Fibroblast of skin of left quadriceps (primary cell): ENCODE results near the gene TMEM238.

Experiments
- DNase-seq, 2 experiments: peaks; one replicate each; pipeline ENCODE4 v3.0.0-alpha.2; 2013; ENCODE audit warnings: low read depth in 2 of 2

TMEM238 gene

GRCh38 chr19:55358493-55358892 lies 25.6 kb downstream of the TMEM238 start:
- no peak for DNase-seq

GRCh38 chr19:55355213-55355821 lies 28.8 kb downstream of the TMEM238 start:
- no peak for DNase-seq

DNA sequence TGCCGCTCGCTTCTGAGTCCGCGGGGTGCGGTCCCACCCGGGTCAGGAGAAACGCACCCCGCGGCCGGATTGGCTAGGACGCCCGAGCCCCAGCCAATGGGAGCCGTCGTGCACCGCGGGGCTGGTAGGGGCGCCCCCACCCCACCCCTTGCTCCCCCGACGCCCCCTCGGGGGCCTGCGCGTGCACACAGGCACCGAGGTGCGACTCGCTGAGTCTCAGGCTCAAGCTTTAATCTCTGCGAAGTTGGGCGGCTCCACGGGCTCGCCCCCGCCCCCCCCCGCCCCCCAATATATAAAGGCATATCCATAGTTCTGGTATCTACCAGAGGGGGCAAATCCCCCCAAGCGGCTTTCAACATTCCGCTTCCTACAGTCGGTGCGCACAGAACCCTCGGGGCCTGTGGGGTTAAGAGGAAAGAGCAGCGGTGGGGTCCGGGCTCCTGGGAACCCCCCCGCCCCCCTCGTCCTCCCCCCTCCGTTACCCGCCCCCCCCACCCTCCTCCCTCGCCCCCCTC lies 29.3 kb downstream of the TMEM238 start, which contains the start of gene COX6B2:
Gene COX6B2 (minus strand): TSS at position 22 of the 515 bp plus-strand sequence. CDS start 198 bp downstream, outside the sequence.
- no peak for DNase-seq

DNA sequence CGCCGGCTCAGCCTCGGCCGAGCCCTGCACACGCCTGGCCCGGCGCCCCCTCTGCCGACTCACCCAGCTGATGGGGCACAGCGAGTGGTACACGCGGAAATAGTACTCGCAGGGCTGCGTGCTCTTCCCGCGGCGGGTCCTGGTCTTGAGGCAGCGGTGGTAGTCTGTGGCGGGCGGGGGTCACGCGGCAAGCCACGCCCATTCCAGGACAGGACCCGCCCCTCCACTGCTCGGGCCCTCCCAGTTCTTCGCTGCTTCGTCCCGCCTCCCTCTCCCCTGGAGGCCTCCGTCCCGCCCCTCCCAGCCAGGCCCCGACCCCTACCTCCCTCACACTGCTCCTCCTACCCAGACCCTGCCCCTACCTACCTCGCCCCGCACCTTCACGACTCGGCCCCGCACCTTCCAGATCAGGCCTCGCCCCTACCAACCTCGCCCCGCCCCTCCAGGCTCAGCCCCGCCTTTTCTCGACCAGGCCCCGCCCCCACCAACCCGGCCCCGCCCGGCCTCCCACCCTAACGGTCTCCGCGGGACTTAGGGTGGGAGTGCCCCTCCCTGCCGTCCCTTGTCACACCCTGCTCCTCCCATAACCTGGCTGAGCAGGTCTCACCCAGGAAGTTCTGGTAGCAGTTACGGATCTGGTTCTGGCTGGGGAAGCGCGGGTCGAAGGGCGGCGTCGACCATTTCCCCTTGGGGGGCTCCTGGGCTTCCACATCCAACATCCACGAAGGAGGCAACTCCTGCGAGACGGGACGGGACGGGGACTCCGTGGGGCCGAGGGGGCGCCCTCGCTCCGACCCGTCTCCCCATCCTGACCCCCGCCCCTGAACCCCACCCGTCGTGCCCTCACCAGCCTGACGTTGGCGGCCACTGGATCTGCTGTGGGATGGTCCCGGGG lies 30.0 kb downstream of the TMEM238 start:
- no peak for DNase-seq

DNA sequence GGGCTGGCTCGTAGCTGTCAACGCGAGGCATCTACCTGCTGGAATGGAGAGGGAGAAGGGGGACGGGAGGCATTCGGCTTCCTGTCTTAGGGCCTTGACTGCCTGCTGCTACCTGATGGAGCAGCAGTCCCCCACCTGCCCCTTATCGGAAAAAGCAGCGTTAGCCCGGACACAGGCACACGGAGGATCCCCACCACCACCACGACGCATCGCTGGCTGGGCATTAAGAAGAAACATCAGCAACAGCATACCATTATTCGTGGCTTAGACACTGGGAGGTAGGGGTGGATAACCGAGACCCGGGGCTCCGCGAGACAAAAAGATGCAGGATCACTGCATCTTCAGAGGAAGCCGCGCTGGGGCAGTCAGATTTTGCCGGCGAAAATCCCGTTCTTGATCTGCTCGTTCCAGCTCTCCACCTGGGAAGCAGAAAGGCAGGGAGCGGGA lies 30.7 kb downstream of the TMEM238 start:
- DNase-seq, result no peak

- no peak for DNase-seq
Observed at GRCh38 chr19:55352549-55353145, 31.4 kb downstream of the TMEM238 start.

DNA sequence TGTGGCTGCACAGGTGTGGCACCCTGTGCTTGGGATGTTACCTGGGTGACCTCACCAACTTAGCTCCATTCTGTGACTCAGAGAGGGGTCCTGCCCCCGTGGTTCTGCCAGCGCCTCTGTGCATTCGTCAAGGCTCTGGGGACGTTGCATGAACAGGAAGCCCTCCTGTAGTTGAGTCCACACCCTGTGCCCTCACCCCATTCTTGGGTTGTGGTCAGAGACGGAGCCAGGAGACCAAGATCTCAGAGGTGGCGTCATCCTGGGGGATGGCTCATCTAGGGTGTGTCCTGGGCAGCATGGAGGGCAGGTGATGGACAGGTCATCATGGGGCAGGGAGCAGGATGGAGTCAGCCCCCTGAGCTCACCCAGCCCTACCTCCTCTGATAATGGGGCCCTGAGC lies 32.1 kb downstream of the TMEM238 start:
- DNase-seq, result no peak

DNA sequence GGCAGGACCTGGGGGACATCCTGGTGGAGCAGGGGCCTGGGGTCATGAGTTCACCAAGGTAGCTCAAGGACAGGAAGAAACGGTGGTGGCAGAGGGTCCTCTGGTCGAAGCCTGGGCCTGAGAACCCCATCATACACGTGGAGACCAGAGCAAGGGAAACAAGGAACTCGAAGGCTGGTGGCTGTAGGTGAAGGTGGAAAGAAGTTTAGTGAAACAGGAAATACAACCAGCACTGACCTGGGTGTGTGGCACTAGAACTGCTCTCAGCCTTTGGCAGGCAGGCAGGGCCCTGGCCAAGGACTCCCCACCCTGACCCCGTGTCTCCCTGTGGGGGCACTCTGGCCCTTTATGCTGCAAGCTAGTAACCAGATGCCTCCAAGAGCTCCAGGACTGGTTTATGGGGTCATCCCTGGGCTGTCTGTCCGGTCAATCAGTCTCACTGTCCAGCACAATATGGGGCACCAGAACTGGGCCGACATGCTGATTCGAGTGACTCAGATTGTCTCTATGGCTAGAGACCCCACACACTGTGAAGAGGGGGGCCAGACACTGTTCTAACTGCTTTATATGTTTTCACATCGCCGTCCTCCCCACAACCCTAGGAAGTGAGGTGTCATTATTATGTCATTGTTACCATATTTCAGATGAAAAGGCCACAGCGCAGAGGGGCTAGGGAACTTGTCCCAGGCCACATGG lies 33.3 kb downstream of the TMEM238 start:
- no peak for DNase-seq

GRCh38 chr19:55348317-55349034 lies 35.6 kb downstream of the TMEM238 start:
- no peak for DNase-seq

- DNase-seq, result no peak
Observed at GRCh38 chr19:55347442-55348009, 36.6 kb downstream of the TMEM238 start.

GRCh38 chr19:55346725-55347441 lies 37.2 kb downstream of the TMEM238 start:
- DNase-seq, result no peak

- DNase-seq, result no peak
Observed at GRCh38 chr19:55345818-55346724, 38.0 kb downstream of the TMEM238 start.

DNA sequence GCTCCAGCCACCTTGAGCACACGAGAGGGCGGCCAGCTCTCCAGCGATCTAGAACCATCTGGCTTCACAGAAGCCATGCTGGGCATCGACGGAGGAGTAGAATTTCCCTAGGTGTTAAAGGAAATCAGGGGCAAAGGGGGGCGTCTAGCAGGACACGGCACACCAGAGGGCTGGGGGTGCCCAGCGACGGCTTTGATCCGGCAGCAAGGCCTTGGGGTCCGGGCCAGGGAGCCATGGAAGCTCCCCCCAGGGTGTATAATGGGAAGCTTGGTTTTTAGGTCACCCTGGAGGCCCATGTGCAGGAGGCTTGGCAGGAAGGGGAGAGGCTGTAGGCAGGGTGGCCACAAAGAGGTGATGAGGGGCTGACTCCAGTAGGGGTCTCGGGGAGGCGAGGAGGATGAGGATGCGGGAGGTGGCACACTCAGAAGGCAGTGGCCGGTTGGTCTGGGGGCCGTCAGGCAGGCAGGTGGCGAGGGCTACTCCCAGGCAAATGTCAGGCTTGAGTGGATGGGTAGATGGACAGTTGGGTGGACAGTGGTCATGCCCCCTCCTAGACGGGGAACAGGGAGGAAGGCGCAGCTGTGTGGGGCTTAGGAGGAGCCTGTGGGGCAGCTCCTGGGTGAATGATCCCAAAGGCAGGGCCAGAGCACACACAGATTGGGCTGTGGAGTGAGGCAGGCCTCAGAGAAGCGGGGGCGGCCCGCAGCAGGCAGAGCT lies 38.8 kb downstream of the TMEM238 start:
- no peak for DNase-seq

GRCh38 chr19:55344444-55344843 lies 39.6 kb downstream of the TMEM238 start:
- no peak for DNase-seq

DNA sequence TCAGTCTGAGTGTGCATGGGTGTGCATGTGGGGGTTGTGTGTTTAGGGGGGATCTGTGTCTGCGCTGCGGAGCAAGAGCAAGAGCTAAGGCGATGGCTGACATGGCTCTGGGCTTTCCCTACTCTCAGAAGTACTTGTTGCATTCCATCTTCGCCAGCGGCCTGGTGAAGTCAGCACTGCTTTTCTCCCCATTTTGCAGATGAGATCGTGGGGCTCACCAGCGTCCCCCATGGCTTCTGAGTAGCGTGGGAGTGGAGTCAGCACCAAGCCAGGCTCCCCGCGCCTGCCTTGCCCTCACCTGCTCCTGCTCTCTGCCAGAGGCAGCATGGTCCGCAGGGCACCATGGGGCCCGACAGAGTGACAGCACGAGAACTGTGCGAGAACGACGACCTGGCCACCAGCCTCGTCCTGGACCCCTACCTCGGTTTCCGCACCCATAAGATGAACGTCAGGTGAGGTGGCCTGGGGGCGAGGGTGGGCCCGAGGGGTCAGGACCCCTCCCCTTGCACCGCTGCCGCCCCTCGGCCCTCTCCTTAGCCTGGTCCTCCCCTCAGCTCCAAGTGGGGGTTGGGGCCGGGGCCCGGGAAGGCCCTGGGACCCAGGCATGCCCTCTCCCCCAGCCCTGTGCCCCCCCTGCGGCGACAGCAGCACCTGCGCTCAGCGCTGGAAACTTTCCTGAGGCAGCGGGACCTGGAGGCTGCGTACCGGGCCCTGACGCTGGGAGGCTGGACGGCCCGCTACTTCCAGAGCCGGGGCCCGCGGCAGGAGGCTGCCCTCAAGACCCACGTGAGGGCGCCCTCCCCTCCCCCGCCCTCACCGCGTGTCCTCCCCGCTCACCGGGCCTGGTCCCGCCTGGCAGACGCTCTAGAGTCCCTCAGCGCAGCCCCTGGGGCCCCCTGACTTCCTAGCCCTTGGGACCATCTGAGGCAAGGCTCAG lies 42.2 kb downstream of the TMEM238 start:
- no peak for DNase-seq

DNA sequence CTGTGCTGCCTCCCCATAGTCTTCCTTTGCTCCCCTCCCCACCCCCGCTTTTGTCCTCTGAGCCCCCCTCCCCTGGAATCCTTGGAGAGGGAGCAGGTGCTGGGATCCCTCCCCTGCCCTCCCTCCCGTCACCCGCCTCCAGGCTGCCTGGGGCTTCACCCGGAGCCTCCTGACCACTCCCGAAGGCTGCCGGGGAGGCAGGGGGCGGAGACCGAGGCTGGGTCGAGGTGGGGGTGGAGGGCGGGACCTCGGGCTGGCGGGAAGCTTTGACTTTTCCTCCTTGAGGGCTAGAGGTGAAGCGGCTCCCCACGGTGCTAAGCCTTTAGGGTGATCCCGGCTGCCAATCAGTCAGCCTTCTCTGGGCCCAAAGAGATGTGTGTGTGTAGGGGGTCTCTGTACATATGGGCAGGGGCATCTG lies 42.9 kb downstream of the TMEM238 start:
- DNase-seq, result no peak

- DNase-seq, result no peak
Observed at GRCh38 chr19:55340784-55341147, 43.3 kb downstream of the TMEM238 start.
